H9 (cell line): ENCODE data around the gene ASB18. TPM values are rescaled to one million over a fixed set of nuclear protein-coding genes. Genes with fewer than 3 reads are reported as not detected.

Experiments
- DNase-seq: peaks from one replicate; pipeline ENCODE4 v3.0.0-alpha.2; 2017
- H2AFZ ChIP-seq: one replicate; pipeline ENCODE4 v1.6.1; 2013; ENCODE audit warnings: mild to moderate bottlenecking, low read length, control low read depth, moderate library complexity
- H2AK5ac ChIP-seq: 2 replicates; pipeline ENCODE4 v1.6.1; 2013; ENCODE audit warnings: low read length, control low read depth, mixed read lengths; ENCODE audit not compliant: insufficient read length
- H2BK120ac ChIP-seq: one replicate; pipeline ENCODE4 v1.6.1; 2013; ENCODE audit warnings: low read depth, mild to moderate bottlenecking, low read length, control low read depth, inconsistent platforms; ENCODE audit not compliant: poor library complexity, severe bottlenecking
- H2BK12ac ChIP-seq: 2 replicates; pipeline ENCODE4 v1.6.1; 2013; ENCODE audit warnings: low read length, control low read depth, mixed read lengths, low read depth; ENCODE audit not compliant: insufficient read length
- H2BK15ac ChIP-seq: 2 replicates; pipeline ENCODE4 v1.6.1; 2013; ENCODE audit warnings: low read depth, low read length, control low read depth
- H2BK20ac ChIP-seq: one replicate; pipeline ENCODE4 v1.6.1; 2013; ENCODE audit warnings: low read depth, mild to moderate bottlenecking, low read length, control low read depth, inconsistent platforms; ENCODE audit not compliant: poor library complexity, severe bottlenecking
- H2BK5ac ChIP-seq: 2 replicates; pipeline ENCODE4 v1.6.1; 2013; ENCODE audit warnings: low read length, control low read depth, mixed read lengths; ENCODE audit not compliant: insufficient read length
- H3K14ac ChIP-seq: 2 replicates; pipeline ENCODE4 v1.6.1; 2013; ENCODE audit warnings: low read length, control low read depth; ENCODE audit not compliant: insufficient read depth
- H3K18ac ChIP-seq: 2 replicates; pipeline ENCODE4 v1.6.1; 2013; ENCODE audit warnings: low read depth, mild to moderate bottlenecking, mixed read lengths, low read length, control low read depth; ENCODE audit not compliant: insufficient read length
- H3K23ac ChIP-seq: 2 replicates; pipeline ENCODE4 v1.6.1; 2013; ENCODE audit warnings: low read length, control low read depth, mixed read lengths, low read depth; ENCODE audit not compliant: insufficient read length
- H3K23me2 ChIP-seq: 2 replicates; pipeline ENCODE4 v1.6.1; 2013; ENCODE audit warnings: low read depth, mild to moderate bottlenecking, mixed read lengths, low read length, control low read depth; ENCODE audit not compliant: insufficient read length, poor library complexity, severe bottlenecking
- H3K27ac ChIP-seq: 2 replicates; pipeline ENCODE4 v1.5.1; 2013; ENCODE audit warnings: low read length, control low read depth, mixed read lengths, low read depth; ENCODE audit not compliant: insufficient read length
- H3K27me3 ChIP-seq: 2 replicates; pipeline ENCODE4 v1.6.1; 2013; ENCODE audit warnings: low read length, control low read depth, inconsistent platforms; ENCODE audit not compliant: insufficient read depth
- H3K4ac ChIP-seq: 2 replicates; pipeline ENCODE4 v1.6.1; 2013; ENCODE audit warnings: low read depth, mild to moderate bottlenecking, control low read depth, inconsistent platforms, low read length, moderate library complexity
- H3K4me1 ChIP-seq: 2 replicates; pipeline ENCODE4 v1.6.1; 2013; ENCODE audit warnings: low read length, control low read depth, inconsistent platforms; ENCODE audit not compliant: insufficient read depth
- H3K4me2 ChIP-seq: 2 replicates; pipeline ENCODE4 v1.6.1; 2013; ENCODE audit warnings: low read length, control low read depth, mixed read lengths; ENCODE audit not compliant: insufficient read length, insufficient read depth
- H3K56ac ChIP-seq: 2 replicates; pipeline ENCODE4 v1.6.1; 2013; ENCODE audit warnings: low read depth, mild to moderate bottlenecking, mixed read lengths, low read length, control low read depth; ENCODE audit not compliant: insufficient read length
- H3K79me1 ChIP-seq: 2 replicates; pipeline ENCODE4 v1.6.1; 2013; ENCODE audit warnings: low read depth, mild to moderate bottlenecking, moderate library complexity, low read length, control low read depth, inconsistent platforms; ENCODE audit not compliant: insufficient read depth, poor library complexity, severe bottlenecking
- H3K79me2 ChIP-seq: 2 replicates; pipeline ENCODE4 v1.6.1; 2013; ENCODE audit warnings: low read length, control low read depth, inconsistent platforms; ENCODE audit not compliant: insufficient read depth
- H3K9ac ChIP-seq: 2 replicates; pipeline ENCODE4 v1.6.1; 2013; ENCODE audit warnings: low read length, control low read depth, mixed read lengths; ENCODE audit not compliant: insufficient read length; ENCODE audit errors: extremely low read depth
- H3K9me3 ChIP-seq: one replicate; pipeline ENCODE4 v1.6.1; 2013; ENCODE audit warnings: low read depth, low read length, inconsistent platforms; ENCODE audit not compliant: control insufficient read depth
- H3T11ph ChIP-seq: one replicate; pipeline ENCODE4 v1.6.1; 2013; ENCODE audit warnings: mild to moderate bottlenecking, low read length, control low read depth, inconsistent platforms
- H4K20me1 ChIP-seq: one replicate; pipeline ENCODE4 v1.6.1; 2013; ENCODE audit not compliant: control insufficient read depth, insufficient read length, insufficient read depth
- H4K5ac ChIP-seq: 2 replicates; pipeline ENCODE4 v1.6.1; 2013; ENCODE audit warnings: low read depth, mild to moderate bottlenecking, mixed read lengths, low read length, control low read depth; ENCODE audit not compliant: insufficient read length
- H4K8ac ChIP-seq: replicated peaks from 2 replicates; pipeline ENCODE4 v1.6.1; 2013; ENCODE audit warnings: low read length, control low read depth, mixed read lengths, low read depth; ENCODE audit not compliant: insufficient read length
- H4K91ac ChIP-seq: 2 replicates; pipeline ENCODE4 v1.6.1; 2013; ENCODE audit warnings: low read depth, mild to moderate bottlenecking, moderate library complexity, mixed read lengths, low read length, control low read depth; ENCODE audit not compliant: insufficient read length
- H3K27ac Mint-ChIP-seq, 3 experiments: 2 replicates in 2 of 3; 3 replicates in 1 of 3; pipeline ENCODE4 v1.8.0; 2020 to 2021; ENCODE audit warnings: mixed read lengths in 3 of 3, mild to moderate bottlenecking in 1 of 3, moderate library complexity in 1 of 3
- H3K27me3 Mint-ChIP-seq: 2 replicates; pipeline ENCODE4 v1.8.0; 2021; ENCODE audit warnings: low read depth, mild to moderate bottlenecking, moderate library complexity, mixed read lengths
- H3K36me3 Mint-ChIP-seq, 3 experiments: 2 replicates in 2 of 3; 3 replicates in 1 of 3; pipeline ENCODE4 v1.8.0; 2020 to 2021; ENCODE audit warnings: low read depth in 3 of 3, mixed read lengths in 3 of 3; ENCODE audit not compliant: insufficient read depth in 1 of 3
- H3K4me1 Mint-ChIP-seq, 2 experiments: 2 replicates each; pipeline ENCODE4 v1.8.0; 2020; ENCODE audit warnings: mixed read lengths in 2 of 2
- H3K4me3 Mint-ChIP-seq, 2 experiments: 2 replicates in 1 of 2; 3 replicates in 1 of 2; pipeline ENCODE4 v1.8.0; 2020 to 2021; ENCODE audit warnings: mild to moderate bottlenecking in 2 of 2, mixed read lengths in 2 of 2, moderate library complexity in 1 of 2
- H3K9me3 Mint-ChIP-seq, 2 experiments: 2 replicates in 1 of 2; 3 replicates in 1 of 2; pipeline ENCODE4 v1.8.0; 2020; ENCODE audit warnings: mild to moderate bottlenecking in 2 of 2, mixed read lengths in 2 of 2, moderate library complexity in 1 of 2
- CTCF ChIP-seq: fragments of 200-600 bp; sonication (generic); conservative IDR thresholded peaks from 3 replicates; pipeline ENCODE4 v1.8.0; 2021; ENCODE audit warnings: antibody characterized with exemption, mild to moderate bottlenecking
- WGBS: extraction: QIAGEN DNeasy Blood & Tissue Kit; methylation state at CpG from one replicate; pipeline ENCODE4 v1.1.7; 2013; ENCODE audit warnings: missing lambda C conversion rate, low lambda C conversion rate, mixed read lengths; ENCODE audit not compliant: insufficient read length; ENCODE audit errors: extremely low coverage; 5-methylcytosine and 5-hydroxymethylcytosine counted together
- total RNA-seq: library from RNA; stranded (reverse); gene quantifications from 2 replicates; pipeline ENCODE4 v1.2.1, GENCODE V29; 2021

The ASB18 gene
- total RNA-seq, 1 experiment from 2014 or later = not detected

GRCh38 chr2:236171181-236171679 lies 93.0 kb downstream of the ASB18 start:
- H3K4me1 ChIP-seq = peaks cover 19% of the 10 kb centered on the region
- no peak overlapping the region for H2BK5ac ChIP-seq
- H3K4me2 ChIP-seq = peak overlapping the region; percentile 62
- no peak overlapping the region for H4K8ac ChIP-seq
- H3K14ac ChIP-seq = no peak overlapping the region
- no peak overlapping the region for H3K56ac ChIP-seq
- H3K79me2 ChIP-seq = no peaks in the 10 kb centered on the region
- no peak overlapping the region for H3K27ac ChIP-seq
- H3T11ph ChIP-seq = no peak overlapping the region
- H2BK15ac ChIP-seq = no peak overlapping the region
- H3K79me1 ChIP-seq = no peaks in the 10 kb centered on the region
- Mint-ChIP-seq H3K4me1 (peaks cover 50 to 55% of the 10 kb centered on the region in 2 experiments), H3K36me3 (peaks cover 0 to 3% (median 0%) of the 10 kb centered on the region in 3 experiments; a peak in 2 of 7 replicates), H3K27ac (no peak overlapping the region), H3K27me3 (peaks cover 94% of the 10 kb centered on the region), H3K9me3 (peaks cover 3 to 19% of the 10 kb centered on the region in 2 experiments; a peak in 3 of 5 replicates), H3K4me3 (peak overlapping the region; percentile 5 to 67; a peak in 3 of 5 replicates)
- no peak overlapping the region for H3K9ac ChIP-seq
- no peak overlapping the region for H4K5ac ChIP-seq
- H3K4ac ChIP-seq = no peak overlapping the region
- no peak overlapping the region for H4K91ac ChIP-seq
- peaks cover 89% of the 10 kb centered on the region for H3K27me3 ChIP-seq
- H2BK12ac ChIP-seq = no peak overlapping the region
- no peak overlapping the region for H3K23ac ChIP-seq
- no peak overlapping the region for H2BK120ac ChIP-seq
- H2AK5ac ChIP-seq = no peak overlapping the region
- H4K20me1 ChIP-seq = no peaks in the 10 kb centered on the region
- no peak for TF ChIP-seq CTCF
- no peaks in the 10 kb centered on the region for H3K9me3 ChIP-seq
- H2AFZ ChIP-seq = no peak overlapping the region
- peaks cover 30% of the 10 kb centered on the region for H3K23me2 ChIP-seq
- DNase-seq = peak; percentile 56
- H3K18ac ChIP-seq = no peak overlapping the region
- WGBS = no CpG with 5 or more reads among the region's 27 CpGs
- H2BK20ac ChIP-seq = no peak overlapping the region
